WTC11 (cell line): ENCODE data around the gene THOP1. TPM values are rescaled to one million over a fixed set of nuclear protein-coding genes. Genes with fewer than 3 reads are reported as not detected.

Experiments
- ATAC-seq: fragments of 200-7000 bp; cut with Tn5 transposase; 2 replicates; pipeline ENCODE4 v1.10.0; 2021; ENCODE audit warnings: mild to moderate bottlenecking, moderate library complexity
- CTCF ChIA-PET: fragments of 300-600 bp; sonication (Branson Sonifier 250); formaldehyde crosslinking; loops from one replicate; lab custom pipeline; 2021; ENCODE audit warnings: antibody characterized with exemption; lab: Charles Lee
- POLR2A ChIA-PET: fragments of 350-600 bp; sonication (Branson Sonifier 250); formaldehyde crosslinking; loops from one replicate; lab custom pipeline; 2021; ENCODE audit warnings: antibody characterized with exemption; lab: Charles Lee
- DNase-seq: peaks from one replicate; pipeline ENCODE4 v3.0.0; 2021; ENCODE audit warnings: low spot score
- H3K27ac Mint-ChIP-seq: 2 replicates; pipeline ENCODE4 v1.8.0; 2021; ENCODE audit warnings: mixed read lengths
- H3K27me3 Mint-ChIP-seq: 2 replicates; pipeline ENCODE4 v1.8.0; 2021; ENCODE audit warnings: low read depth, mild to moderate bottlenecking, moderate library complexity, mixed read lengths
- H3K36me3 Mint-ChIP-seq: 2 replicates; pipeline ENCODE4 v1.8.0; 2021; ENCODE audit warnings: mixed read lengths
- H3K4me1 Mint-ChIP-seq: 2 replicates; pipeline ENCODE4 v1.8.0; 2022; ENCODE audit warnings: mixed read lengths
- H3K4me3 Mint-ChIP-seq: 2 replicates; pipeline ENCODE4 v1.8.0; 2021; ENCODE audit warnings: mild to moderate bottlenecking, moderate library complexity, mixed read lengths
- H3K9me3 Mint-ChIP-seq: 2 replicates; pipeline ENCODE4 v1.8.0; 2021; ENCODE audit warnings: mixed read lengths
- CREM ChIP-seq: sonication (generic); formaldehyde crosslinking; IDR thresholded peaks from 2 replicates; pipeline ENCODE4 v1.8.1; 2022; ENCODE audit warnings: mild to moderate bottlenecking, missing genetic modification reagents, moderate library complexity
- ESRRA ChIP-seq: sonication (generic); formaldehyde crosslinking; IDR thresholded peaks from 2 replicates; pipeline ENCODE4 v1.8.1; 2022; ENCODE audit warnings: mild to moderate bottlenecking, missing genetic modification reagents, borderline replicate concordance
- FOXP1 ChIP-seq: sonication (generic); formaldehyde crosslinking; IDR thresholded peaks from 2 replicates; pipeline ENCODE4 v1.8.0; 2022; ENCODE audit warnings: missing genetic modification reagents, mild to moderate bottlenecking, moderate library complexity, borderline replicate concordance
- MXD4 ChIP-seq: fragments of 250-450 bp; sonication (Bioruptor Pico); IDR thresholded peaks from 2 replicates; pipeline ENCODE4 v1.8.0; 2021; ENCODE audit warnings: mild to moderate bottlenecking, moderate library complexity, borderline replicate concordance
- NFATC4 ChIP-seq: fragments of 250-450 bp; sonication (Bioruptor Pico); IDR thresholded peaks from 2 replicates; pipeline ENCODE4 v1.9.0; 2021; ENCODE audit warnings: mild to moderate bottlenecking
- NFE2L1 ChIP-seq: sonication (generic); formaldehyde crosslinking; IDR thresholded peaks from 2 replicates; pipeline ENCODE4 v1.8.1; 2023; ENCODE audit warnings: missing genetic modification reagents
- PRDM15 ChIP-seq: sonication (generic); formaldehyde crosslinking; IDR thresholded peaks from 2 replicates; pipeline ENCODE4 v1.8.0; 2022; ENCODE audit warnings: missing genetic modification reagents
- SMAD3 ChIP-seq: sonication (generic); formaldehyde crosslinking; IDR thresholded peaks from 2 replicates; pipeline ENCODE4 v1.8.0; 2022; ENCODE audit warnings: missing genetic modification reagents, mild to moderate bottlenecking, borderline replicate concordance
- ZNF219 ChIP-seq: sonication (generic); formaldehyde crosslinking; IDR thresholded peaks from 2 replicates; pipeline ENCODE4 v1.8.0; 2023; ENCODE audit warnings: missing genetic modification reagents, mild to moderate bottlenecking, borderline replicate concordance
- total RNA-seq: library from RNA; stranded (reverse); gene quantifications from 3 replicates; pipeline ENCODE4 v1.2.3, GENCODE V29; 2021
- TF ChIP-seq, protein P1 (sequence below): sonication (generic); formaldehyde crosslinking; IDR thresholded peaks from 2 replicates; pipeline ENCODE4 v1.8.0; 2022; ENCODE audit warnings: mild to moderate bottlenecking, missing genetic modification reagents
- TF ChIP-seq, protein P2 (sequence below): sonication (generic); formaldehyde crosslinking; IDR thresholded peaks from 2 replicates; pipeline ENCODE4 v1.8.0; 2022; ENCODE audit warnings: mild to moderate bottlenecking, missing genetic modification reagents
- TF ChIP-seq, protein P3 (sequence below): sonication (generic); formaldehyde crosslinking; IDR thresholded peaks from 2 replicates; pipeline ENCODE4 v1.8.0; 2022; ENCODE audit warnings: mild to moderate bottlenecking, missing genetic modification reagents
- TF ChIP-seq, protein P4 (sequence below): sonication (generic); formaldehyde crosslinking; IDR thresholded peaks from 2 replicates; pipeline ENCODE4 v1.8.0; 2022; ENCODE audit warnings: mild to moderate bottlenecking, missing genetic modification reagents
- TF ChIP-seq, protein P5 (sequence below): sonication (generic); formaldehyde crosslinking; IDR thresholded peaks from 2 replicates; pipeline ENCODE4 v1.8.1; 2023; ENCODE audit warnings: mild to moderate bottlenecking, moderate library complexity, missing genetic modification reagents

The THOP1 gene
- total RNA-seq, 1 experiment from 2014 or later, result 181 TPM

GRCh38 chr19:2819540-2820111 is 34.3 kb downstream of the THOP1 start, which contains the start of gene ZNF554 (continued):
- TF ChIP-seq, protein P1, sequence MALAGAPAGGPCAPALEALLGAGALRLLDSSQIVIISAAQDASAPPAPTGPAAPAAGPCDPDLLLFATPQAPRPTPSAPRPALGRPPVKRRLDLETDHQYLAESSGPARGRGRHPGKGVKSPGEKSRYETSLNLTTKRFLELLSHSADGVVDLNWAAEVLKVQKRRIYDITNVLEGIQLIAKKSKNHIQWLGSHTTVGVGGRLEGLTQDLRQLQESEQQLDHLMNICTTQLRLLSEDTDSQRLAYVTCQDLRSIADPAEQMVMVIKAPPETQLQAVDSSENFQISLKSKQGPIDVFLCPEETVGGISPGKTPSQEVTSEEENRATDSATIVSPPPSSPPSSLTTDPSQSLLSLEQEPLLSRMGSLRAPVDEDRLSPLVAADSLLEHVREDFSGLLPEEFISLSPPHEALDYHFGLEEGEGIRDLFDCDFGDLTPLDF (CRISPR knock-in tag), result no peak
- peak; percentile 75; the same call in 1 of the 2 replicates for TF ChIP-seq ZNF219 (CRISPR knock-in tag)
- TF ChIP-seq MXD4 (CRISPR knock-in tag), result no peak
- 0 out of 2 replicates have a peak, but pooled peaks have one; percentile 37 for TF ChIP-seq ESRRA
- TF ChIP-seq, protein P2, sequence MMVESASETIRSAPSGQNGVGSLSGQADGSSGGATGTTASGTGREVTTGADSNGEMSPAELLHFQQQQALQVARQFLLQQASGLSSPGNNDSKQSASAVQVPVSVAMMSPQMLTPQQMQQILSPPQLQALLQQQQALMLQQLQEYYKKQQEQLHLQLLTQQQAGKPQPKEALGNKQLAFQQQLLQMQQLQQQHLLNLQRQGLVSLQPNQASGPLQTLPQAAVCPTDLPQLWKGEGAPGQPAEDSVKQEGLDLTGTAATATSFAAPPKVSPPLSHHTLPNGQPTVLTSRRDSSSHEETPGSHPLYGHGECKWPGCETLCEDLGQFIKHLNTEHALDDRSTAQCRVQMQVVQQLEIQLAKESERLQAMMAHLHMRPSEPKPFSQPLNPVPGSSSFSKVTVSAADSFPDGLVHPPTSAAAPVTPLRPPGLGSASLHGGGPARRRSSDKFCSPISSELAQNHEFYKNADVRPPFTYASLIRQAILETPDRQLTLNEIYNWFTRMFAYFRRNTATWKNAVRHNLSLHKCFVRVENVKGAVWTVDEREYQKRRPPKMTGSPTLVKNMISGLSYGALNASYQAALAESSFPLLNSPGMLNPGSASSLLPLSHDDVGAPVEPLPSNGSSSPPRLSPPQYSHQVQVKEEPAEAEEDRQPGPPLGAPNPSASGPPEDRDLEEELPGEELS (CRISPR knock-in tag), result no peak
- TF ChIP-seq, protein P3, sequence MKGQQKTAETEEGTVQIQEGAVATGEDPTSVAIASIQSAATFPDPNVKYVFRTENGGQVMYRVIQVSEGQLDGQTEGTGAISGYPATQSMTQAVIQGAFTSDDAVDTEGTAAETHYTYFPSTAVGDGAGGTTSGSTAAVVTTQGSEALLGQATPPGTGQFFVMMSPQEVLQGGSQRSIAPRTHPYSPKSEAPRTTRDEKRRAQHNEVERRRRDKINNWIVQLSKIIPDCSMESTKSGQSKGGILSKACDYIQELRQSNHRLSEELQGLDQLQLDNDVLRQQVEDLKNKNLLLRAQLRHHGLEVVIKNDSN (CRISPR knock-in tag), result peak; percentile 59; the same call in 1 of the 2 replicates
- TF ChIP-seq, protein P4, sequence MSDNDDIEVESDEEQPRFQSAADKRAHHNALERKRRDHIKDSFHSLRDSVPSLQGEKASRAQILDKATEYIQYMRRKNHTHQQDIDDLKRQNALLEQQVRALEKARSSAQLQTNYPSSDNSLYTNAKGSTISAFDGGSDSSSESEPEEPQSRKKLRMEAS (CRISPR knock-in tag), result peak; percentile 73; the same call in 1 of the 2 replicates
- peak; percentile 57; the same call in 1 of the 2 replicates for TF ChIP-seq CREM (CRISPR knock-in tag)
- peak; percentile 91 for TF ChIP-seq PRDM15 (CRISPR knock-in tag)
- TF ChIP-seq NFATC4, result no peak

- DNase-seq, result no peak
- peak; percentile 43 for ATAC-seq
- Mint-ChIP-seq H3K4me1 (no peaks in the 10 kb centered on the region), H3K36me3 (peaks cover 5% of the 10 kb centered on the region), H3K27me3 (no peaks in the 10 kb centered on the region), H3K27ac (0 out of 2 replicates have a peak overlapping the region, but pooled peaks have one; percentile 49), H3K9me3 (no peaks in the 10 kb centered on the region; the same call in 1 of the 2 replicates), H3K4me3 (peak overlapping the region; percentile 91)
- POLR2A ChIA-PET, result interaction anchor here (0.8 kb wide), 1 partner anchor 35 kb away, joined by 3 read pairs; the partner anchor contains the start of gene THOP1
- CTCF ChIA-PET, result interaction anchor here (0.5 to 2.1 kb wide), 10 partner anchors 10 to 659 kb away, joined by 3 to 14 read pairs (median 4); partner anchors contain the start of genes ZNF555 and ZNF57
- TF ChIP-seq FOXP1 (CRISPR knock-in tag) (peak; percentile 9; the same call in 1 of the 2 replicates), NFE2L1 (no peak), ESRRA (0 out of 2 replicates have a peak, but pooled peaks have one; percentile 7), SMAD3 (no peak)
- TF ChIP-seq, protein P5, sequence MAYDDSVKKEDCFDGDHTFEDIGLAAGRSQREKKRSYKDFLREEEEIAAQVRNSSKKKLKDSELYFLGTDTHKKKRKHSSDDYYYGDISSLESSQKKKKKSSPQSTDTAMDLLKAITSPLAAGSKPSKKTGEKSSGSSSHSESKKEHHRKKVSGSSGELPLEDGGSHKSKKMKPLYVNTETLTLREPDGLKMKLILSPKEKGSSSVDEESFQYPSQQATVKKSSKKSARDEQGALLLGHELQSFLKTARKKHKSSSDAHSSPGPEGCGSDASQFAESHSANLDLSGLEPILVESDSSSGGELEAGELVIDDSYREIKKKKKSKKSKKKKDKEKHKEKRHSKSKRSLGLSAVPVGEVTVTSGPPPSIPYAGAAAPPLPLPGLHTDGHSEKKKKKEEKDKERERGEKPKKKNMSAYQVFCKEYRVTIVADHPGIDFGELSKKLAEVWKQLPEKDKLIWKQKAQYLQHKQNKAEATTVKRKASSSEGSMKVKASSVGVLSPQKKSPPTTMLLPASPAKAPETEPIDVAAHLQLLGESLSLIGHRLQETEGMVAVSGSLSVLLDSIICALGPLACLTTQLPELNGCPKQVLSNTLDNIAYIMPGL, result no peak; the same call in 1 of the 2 replicates
Observed at GRCh38 chr19:2820112-2820702, 34.9 kb downstream of the THOP1 start.
